Left hindlimb (tissue), 1 donor: ENCODE measurements around the gene PTCD3.

Experiments
- DNase-seq: peaks from one replicate; pipeline ENCODE4 v3.0.0-alpha.2; 2018

Gene PTCD3

DNA sequence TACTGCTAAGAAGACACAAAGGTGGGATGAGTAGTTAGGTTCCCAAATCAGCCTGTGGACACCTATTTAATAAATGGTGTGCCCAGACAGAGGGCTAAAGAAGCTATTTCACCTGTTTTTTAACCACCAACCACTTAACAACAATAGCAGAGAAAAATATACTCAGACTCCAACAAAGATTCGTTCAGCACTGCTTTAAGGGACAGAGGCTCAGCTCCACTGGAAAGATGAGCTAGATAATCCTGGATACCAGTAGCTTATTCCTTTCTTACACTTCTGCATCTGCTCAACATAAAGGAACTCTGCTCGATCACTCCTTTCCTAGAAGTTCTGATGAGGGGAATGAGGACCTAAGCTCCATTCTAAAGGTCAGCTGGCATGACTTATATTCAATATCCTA is 44.5 kb downstream of the PTCD3 start:
- no peak for DNase-seq

DNA sequence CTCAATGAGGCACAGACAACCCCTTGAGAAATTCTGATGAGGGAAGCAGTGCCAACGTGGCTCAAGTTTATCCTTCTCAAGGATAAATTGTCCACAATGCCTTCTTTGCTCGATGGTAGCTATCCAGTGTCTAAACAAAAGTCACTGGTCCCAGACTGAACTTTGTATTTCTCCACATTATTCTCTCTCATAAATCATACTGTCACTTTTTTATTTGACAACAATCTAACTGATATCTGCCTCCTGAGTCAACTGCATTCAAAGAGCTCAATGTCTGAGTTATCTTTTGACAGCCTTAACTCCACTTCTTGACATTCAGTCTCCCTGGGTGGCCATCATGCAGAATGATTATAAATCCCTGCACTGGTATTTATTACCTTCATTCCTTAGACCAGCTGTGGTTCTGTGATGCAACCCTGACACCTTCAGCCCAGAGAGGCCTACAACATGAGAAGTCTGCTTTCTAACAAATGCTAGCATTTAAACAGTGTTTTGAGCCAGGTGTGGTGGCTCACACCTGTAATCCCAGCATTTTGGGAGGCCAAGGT is 51.0 kb downstream of the PTCD3 start:
- DNase-seq: no peak

DNA sequence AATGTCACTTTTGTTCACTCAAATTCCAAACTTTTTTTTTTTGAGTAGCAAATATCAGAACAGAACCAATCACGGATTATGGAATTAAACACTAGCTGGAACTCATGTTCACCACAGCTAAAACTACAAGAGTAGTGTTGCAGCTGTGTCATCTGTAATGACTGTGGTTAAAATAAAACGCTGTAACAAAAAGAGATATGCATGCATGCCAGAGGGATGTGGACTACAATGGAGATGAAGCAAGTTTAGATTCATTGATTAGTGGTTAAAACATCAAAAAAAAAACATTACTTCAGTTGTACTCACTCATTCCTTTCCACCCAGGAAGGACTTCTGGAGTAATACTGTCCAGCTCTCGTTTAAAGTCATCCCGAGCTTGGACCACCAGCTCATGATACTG is 52.3 kb downstream of the PTCD3 start:
- no peak for DNase-seq

DNA sequence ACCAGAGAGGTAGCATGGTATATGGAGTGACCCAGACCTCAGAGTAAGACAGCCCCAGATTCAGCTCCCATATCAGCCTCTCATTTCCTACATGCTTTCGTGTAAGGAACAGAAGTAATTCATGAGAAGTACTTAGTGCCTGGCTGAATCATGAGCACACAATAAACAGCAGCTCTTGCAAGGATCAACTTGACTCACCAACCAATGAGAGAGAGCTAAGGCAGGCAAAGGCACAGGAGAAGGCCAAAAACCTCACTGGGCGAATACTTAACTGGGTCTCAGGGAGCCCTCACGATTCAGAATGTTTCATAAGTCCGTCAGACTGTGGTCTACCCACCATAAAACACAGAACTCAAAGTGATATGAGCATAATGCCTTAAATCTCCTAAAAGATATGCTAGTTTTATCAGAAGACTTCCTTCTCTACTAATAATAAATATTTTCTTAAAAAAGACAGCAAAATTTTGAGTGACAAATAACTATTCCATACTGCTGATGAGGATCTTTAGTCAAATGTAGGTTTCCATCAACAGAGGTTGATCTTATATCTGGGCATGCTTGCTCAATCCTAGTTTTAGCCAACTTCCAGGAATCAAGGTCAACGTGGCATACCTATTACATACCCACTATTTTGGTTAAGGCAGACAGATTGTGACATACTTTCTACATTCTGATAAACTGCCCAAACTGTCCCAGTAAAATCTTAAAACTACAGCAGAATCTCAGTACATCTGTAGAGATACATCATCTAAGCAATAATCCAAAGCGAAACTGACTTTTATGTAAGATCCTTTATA is 54.3 kb downstream of the PTCD3 start:
- DNase-seq: no peak

DNA sequence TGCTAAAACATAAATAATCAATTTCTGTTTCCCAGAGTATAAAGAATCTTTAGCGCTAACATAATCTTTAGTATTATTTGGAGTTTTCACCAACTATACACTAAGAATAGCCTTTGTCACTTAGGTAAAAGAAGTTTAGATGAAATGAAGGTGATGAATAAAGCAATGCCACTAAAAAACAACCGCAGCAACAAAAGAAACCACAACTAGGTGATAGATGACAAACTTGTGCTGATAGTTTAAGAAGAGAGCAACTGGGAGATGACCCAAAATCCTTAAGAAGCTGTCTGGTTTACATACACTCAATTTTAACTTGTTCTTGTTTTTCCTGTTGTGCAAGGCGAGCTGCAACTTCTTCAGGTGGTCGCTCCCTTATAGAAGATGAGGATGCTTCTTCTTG is 64.4 kb downstream of the PTCD3 start:
- DNase-seq: no peak

DNA sequence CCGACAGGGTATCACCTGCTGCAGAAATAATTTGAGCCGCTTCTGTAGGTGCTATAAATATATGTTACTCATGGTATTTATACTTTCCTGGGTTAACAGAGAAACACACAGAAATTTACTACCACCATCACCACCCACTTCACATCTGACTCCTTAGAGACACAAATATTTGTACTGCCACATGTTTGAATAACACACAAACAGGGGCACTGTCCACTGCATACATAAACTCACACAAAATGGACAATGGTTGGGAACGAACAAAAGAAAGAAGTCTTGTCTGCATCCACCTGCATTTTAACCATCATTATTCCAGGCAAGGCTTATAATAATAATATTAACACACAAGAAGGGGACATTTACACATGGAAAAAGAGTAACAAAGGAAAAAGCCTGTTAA is 65.3 kb downstream of the PTCD3 start:
- DNase-seq: no peak

DNA sequence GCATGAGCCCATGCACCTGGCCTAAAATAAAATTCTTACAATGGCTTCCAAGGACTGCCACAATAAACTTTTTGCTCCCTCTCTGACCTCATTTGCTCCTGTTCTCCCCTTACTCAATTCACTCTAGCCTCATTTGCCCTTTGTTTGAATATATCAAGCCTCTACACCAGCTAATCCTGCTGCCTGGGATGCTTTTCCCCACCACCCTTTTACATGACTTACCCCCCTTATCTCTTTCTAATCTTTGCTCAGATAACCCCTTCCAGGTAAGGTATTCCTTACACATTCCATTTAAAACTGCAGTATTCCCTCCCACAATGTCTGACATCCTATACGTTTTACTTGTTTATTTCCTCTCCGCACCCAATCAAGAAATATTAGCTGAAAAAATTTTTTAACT is 66.6 kb downstream of the PTCD3 start:
- no peak for DNase-seq

DNA sequence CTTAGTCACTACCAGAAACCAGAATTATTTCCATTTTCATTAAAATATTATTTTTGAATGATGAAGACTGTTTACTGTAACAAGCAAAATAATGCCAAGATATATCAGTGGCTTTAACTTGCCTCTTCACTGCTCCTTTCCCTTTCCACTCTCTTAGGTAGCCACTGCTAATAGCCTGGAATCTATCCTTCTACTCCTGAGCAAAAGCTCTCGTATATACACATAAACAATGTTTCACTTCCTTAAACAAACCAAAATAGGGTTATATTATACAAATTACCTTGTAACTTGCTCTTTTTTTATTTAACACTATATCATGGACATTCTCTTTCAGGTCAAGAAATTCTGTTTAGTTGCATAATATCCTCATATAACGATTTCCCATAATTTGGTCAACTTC is 68.4 kb downstream of the PTCD3 start:
- no peak for DNase-seq

DNA sequence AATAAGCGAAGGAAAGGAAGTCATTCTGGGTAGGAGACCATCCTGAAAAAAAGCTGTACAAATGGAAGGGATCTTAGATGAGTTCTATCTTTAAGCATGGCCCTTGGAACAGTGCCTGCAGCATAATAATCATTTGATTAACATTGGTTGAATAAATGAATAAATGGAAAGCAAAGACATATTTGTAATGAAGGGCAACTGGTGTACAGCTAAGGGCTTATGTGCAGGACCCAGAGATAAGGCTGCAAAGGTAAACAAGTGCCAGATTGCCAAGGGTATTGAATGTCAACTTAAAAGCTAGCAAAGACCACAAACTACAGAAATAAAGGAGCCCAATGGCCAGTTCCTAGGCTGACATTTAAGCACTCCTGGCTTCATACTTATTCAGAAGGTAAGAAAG is 69.8 kb downstream of the PTCD3 start:
- no peak for DNase-seq

DNA sequence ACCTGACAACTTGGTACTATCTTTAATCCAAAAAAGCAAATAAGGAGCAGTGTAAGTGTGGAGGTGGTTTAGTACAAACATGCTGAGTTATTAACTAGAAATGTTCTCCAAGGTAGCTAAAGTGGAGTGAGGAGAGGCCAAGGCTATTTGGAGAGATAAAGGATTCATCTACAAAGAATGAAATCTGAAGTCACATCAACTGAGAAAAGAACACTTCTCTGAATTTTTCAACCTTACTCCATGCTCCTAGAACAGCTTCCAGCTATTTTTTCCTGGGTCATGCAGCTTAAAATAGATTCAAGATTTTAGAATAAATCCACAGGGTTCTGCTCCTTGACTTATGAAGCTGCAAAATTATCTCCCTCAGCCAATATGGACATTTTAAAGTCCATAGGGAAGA is 70.6 kb downstream of the PTCD3 start:
- no peak for DNase-seq

DNA sequence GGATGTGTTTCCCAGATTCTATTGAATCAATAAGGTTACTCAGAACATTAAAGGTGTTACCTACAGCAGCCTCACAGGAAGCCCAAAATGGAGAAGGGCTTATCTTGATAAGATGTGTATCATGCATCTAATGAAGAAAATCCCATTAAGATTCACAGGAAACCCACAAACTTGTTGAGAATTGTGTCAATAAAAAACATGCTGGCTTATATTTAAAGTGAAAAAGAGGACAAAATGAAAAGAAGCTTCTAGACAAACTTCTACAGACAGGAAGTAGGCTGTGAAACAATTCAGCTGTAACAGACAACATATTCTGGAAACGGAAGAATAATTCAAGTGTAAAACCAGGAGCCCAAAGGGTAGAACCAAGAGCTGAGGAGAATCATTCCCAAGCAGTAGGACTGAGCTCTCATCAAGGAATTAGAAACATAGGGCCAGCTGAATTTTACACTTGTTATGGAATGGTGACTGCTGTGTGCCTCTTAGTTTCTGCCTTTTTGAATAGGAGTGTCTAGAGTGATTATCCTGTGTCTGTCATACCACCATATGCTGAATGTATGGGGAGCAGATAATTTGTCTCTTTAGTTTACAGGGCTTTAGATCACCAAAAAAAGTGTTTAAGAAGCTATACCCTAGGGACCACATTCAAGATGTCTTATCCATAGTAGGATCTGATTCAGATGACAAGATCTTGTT is 79.6 kb downstream of the PTCD3 start:
- no peak for DNase-seq

DNA sequence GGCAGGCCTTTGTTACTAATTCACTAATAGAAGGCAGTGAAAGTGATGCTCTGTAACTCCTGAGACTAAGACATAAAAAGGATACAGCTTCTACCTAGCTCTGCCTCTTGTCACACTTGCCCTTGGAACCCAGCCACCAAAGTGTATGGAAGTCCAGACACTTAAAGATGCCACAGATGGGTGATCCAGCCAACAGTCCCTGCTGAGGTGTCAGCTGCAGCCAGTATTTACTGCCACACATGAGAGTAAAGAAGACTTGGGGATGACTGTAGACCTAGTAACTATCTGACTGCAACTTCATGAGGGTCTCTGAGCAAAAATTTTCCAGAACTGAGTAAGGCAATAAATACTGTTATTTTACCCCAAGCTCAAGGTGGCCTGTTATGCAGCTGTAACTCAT is 80.4 kb downstream of the PTCD3 start:
- DNase-seq: no peak

DNA sequence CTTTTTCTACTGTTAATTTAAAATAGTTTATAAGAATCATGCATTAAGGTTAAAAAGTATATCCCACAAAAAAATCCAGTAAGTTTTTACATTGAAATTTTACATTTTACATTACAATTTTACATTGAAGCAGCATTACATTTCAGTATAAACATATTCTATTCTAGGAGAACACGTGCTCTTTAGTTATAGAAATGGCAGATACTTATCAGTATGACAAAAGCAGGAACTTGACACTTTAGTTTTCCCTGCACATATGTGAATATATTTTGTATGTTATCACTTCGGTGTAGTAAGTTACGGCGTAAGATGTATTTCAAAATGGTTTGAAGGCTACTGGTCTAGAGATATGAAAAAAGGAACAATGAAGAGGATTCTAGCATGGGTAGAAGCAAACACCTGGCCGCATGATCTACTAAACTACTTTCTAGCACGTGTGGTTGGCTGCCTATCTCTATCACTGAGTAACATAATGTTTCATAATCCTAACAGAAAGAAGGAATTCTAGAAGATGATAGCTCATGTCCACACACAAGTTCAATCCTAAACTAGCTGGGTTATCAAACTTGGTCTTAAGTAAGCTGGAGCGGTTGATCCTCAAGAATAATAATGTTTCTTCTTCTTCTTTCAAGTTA is 83.9 kb downstream of the PTCD3 start:
- DNase-seq: no peak
